Measurements from ENCODE around the gene FAU.

Gene FAU

GRCh38 chr11:65135633-65136145, 13.8 kb upstream of the FAU start:
- DNase-seq = no peak

GRCh38 chr11:65134952-65135632, 13.2 kb upstream of the FAU start:
- DNase-seq = peak; percentile 89 to 93

- DNase-seq = peak; percentile 87
These were observed 12.5 kb upstream of the FAU start, which contains the start of gene SYVN1 for GRCh38 chr11:65134240-65134951. Gene SYVN1 (minus strand): TSS chr11:65134519. CDS start chr11:65133601, 918 bp downstream.

- DNase-seq = no peak
These were observed 11.8 kb upstream of the FAU start for GRCh38 chr11:65133724-65134123.

- DNase-seq = peak in 1 of 2 donors; percentile 23
These were observed 11.2 kb upstream of the FAU start for GRCh38 chr11:65132988-65133700.

DNA sequence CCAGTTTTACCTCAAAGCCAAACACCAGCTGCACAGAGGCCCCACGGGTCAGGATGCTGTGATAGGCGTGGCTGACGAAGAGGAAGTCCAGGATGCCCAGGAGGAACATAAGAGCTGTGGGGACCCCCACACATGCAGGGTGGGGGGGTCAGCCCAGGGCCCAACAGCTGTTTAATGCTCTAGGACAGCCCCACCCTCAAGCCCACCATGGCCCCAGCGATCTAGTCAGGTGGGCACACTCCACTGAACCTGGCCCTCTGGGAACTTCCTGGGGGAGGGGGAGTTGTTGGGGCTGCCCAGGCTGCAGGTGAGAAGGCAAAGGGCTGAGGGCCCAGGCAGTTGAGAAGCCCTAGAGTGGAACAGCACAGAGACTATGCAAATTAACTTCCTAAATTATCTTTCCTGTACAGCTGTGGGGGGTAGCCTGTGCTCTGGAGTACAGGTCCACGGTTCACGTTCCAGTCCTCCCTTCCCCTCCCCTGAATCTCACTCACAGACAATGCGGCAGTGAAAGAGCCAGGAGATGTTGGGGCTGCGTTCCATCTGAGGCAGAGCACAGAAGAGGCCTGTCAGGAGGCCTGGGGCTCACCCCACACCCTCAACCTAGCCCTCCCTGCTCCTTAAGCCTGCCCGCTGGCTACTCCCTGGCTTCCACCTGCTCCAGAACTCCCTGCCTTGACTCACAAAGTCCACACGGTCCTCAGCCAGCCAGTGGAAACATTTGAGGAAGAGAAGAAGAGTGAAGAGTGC, 10.5 kb upstream of the FAU start:
- no peak for DNase-seq

DNA sequence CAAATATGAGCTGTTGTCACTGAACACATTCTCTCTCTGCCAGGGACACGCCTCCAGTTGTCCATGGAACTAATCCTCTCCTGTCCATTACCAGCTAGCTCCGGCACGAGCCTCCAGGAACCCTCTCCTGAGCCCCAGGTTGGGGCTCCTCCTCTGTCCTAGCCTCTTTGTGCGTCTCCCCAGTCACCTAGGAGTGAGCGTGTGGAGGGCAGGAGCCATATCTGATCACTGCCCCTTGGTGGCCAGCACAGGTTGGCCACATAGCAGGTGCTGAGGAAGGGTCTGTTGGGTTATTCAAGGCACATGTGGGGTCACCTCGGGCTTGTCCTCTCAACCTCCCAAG, 9.9 kb upstream of the FAU start:
- DNase-seq = no peak

DNA sequence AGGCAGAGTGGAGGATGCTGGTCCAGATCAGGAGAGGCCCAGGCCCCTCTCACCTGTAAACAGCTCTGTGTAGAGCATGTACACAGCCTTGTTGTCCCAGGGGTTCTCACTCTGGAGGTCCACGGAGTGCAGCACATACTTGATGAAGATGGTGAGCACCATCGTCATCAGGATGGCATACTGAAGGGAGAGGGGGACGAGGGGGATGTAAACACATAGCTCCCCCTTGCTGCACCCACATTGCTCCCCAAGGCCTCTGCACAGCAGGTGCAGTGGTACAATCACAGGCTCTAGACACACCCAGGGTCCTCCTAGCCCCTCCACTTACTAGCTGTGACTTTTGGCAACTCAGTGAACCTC, 9.5 kb upstream of the FAU start:
- no peak for DNase-seq

GRCh38 chr11:65130631-65131416, 8.9 kb upstream of the FAU start:
- DNase-seq = no peak

GRCh38 chr11:65129649-65130441, 7.9 kb upstream of the FAU start:
- no peak for DNase-seq

DNA sequence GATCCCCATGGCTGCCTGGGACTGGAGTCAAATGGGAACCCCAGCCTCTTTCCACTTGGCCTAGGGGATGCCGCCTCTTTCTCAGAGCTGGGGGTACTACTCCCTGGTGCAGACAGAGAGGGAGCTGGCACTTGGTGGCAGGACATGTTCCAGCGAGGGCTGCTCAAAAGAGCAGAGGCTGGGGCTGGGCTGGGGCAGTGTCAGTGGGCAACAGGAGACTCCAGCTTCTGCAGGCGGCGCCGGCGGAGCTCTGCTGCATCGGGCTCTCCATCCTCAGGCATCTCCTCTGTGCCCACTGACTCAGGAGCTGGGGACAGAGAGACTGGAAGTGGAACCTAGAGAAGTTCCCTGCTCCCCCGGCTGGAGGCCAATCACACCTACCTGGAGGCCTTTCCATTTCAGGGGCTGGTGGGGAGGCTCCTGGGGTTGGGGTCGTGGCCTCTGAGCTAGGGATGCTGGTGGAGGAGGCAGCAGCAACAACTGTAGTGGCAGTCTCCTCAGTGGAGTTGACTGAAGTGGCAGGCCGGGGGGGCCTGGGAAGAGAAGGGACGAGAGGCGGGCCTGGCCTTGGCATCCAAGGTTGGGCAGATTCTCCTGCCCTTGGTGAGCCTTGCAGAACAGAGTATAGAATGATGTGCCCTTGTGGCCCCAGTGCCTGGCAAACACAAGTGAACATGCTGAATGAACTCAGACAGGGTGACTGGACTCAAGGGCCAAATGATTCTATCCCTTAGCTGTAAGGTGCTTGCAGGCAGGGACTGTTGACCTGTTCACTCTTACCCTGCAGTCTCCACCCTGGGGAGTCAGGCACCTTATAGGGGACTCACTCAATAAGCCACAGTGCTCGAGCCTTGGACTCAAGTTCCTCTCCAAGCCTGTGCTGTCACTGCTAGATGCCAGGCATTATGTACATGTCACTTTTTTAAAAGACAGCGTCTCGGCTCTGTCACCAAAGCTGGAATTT, 6.5 kb upstream of the FAU start:
- no peak for DNase-seq

GRCh38 chr11:65127473-65128181, 5.7 kb upstream of the FAU start:
- no peak for DNase-seq

DNA sequence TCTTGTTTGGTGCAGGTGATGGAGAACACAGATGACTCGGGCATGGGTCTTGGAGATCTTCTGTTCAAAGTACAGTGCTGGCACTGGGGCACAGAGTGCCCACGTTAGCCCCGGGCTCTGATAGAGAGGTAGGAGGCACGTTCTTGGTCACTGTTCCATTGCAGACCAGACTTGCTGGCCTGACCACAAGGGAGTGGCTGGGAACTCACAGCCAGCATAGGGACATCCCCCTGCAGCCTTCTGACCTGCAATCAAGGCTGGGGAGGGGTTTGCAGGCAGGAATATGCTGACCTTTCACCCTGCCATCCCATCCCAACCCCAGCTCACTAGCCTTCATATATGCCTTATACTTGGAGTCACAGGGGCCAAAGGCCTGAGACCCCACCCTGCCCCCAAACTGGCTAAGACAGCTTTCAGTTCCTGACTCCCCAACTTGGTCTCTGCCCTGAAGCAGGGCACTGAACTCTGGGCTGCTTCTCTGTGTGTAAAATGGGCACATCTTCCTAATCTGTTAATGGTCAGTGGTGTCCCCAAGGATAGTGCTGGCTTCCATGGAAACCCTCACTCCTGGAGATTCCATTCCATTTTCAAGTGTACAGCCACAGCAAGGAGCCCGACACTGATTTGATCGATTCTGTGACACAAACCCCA, 4.8 kb upstream of the FAU start:
- DNase-seq = no peak

GRCh38 chr11:65125197-65126056, 3.5 kb upstream of the FAU start:
- DNase-seq = no peak

GRCh38 chr11:65124480-65125196, 2.7 kb upstream of the FAU start:
- DNase-seq = no peak

GRCh38 chr11:65121447-65121864, 478 bp downstream of the FAU start:
- peak in 1 of 2 donors; percentile 21 for DNase-seq

DNA sequence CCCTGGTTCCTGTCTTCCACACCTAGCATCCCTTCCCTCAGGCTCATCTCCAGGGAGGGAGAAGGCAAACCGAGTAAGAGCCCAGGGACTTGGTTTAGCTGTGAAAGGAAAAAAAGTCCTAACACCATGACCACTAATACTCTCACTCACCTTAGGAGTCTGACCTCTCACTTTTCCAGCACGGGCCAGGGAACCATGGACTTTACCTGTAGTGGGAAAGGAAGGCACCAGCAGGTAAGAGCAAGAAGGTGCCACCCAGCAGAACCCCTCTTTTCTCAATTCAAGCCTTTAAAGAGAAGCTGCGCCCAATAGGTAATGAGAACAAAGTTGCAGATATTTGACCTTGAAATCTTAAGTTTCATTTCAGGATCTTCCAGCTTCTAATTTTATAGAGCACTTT, 1.1 kb downstream of the FAU start:
- DNase-seq = no peak

All from inflammatory macrophage treated with lipopolysaccharide for 1 hour (primary cell).